Measurements from ENCODE around the gene CACNA1A. TPM values are rescaled to one million over a fixed set of nuclear protein-coding genes. Genes with fewer than 3 reads are reported as not detected.

CACNA1A gene
- total and polyA plus RNA-seq, 2 of the 13 experiments (the other 11 are each of a cell fraction or from before 2014, with no cell fraction given) = not detected

DNA sequence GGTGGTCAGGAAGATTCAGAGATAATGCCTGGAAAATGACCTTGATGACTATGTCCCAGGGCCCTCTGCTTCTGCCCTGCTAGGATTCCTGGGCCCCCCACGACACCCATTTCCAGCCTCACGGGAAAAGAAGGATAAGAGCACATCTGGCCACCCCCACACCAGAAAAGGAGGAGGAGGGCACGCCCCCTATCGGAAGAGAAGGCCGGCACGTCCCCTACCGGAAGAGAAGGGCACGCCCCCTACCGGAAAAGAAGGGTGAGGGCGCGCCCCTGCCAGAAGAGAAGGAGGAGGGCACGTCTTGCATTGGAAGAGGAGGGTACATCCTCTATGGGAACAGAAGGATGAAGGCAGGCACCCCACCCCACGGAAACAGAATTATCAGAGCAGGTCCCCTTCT is 271.8 kb downstream of the CACNA1A start (continued):
- no peak for TF ChIP-seq ZNF720 (CRISPR knock-in tag; IDR thresholded peaks at IDR 0.05)
- no peak for TF ChIP-seq ZNF354B (CRISPR knock-in tag; IDR thresholded peaks at IDR 0.05)
- no peak for TF ChIP-seq ZNF124 (CRISPR knock-in tag; IDR thresholded peaks at IDR 0.05)
- no peak for TF ChIP-seq ZNF224 (CRISPR knock-in tag; IDR thresholded peaks at IDR 0.05)
- TF ChIP-seq ISX (CRISPR knock-in tag; conservative IDR thresholded peaks at IDR 0.05) = no peak
- TF ChIP-seq, protein P1, sequence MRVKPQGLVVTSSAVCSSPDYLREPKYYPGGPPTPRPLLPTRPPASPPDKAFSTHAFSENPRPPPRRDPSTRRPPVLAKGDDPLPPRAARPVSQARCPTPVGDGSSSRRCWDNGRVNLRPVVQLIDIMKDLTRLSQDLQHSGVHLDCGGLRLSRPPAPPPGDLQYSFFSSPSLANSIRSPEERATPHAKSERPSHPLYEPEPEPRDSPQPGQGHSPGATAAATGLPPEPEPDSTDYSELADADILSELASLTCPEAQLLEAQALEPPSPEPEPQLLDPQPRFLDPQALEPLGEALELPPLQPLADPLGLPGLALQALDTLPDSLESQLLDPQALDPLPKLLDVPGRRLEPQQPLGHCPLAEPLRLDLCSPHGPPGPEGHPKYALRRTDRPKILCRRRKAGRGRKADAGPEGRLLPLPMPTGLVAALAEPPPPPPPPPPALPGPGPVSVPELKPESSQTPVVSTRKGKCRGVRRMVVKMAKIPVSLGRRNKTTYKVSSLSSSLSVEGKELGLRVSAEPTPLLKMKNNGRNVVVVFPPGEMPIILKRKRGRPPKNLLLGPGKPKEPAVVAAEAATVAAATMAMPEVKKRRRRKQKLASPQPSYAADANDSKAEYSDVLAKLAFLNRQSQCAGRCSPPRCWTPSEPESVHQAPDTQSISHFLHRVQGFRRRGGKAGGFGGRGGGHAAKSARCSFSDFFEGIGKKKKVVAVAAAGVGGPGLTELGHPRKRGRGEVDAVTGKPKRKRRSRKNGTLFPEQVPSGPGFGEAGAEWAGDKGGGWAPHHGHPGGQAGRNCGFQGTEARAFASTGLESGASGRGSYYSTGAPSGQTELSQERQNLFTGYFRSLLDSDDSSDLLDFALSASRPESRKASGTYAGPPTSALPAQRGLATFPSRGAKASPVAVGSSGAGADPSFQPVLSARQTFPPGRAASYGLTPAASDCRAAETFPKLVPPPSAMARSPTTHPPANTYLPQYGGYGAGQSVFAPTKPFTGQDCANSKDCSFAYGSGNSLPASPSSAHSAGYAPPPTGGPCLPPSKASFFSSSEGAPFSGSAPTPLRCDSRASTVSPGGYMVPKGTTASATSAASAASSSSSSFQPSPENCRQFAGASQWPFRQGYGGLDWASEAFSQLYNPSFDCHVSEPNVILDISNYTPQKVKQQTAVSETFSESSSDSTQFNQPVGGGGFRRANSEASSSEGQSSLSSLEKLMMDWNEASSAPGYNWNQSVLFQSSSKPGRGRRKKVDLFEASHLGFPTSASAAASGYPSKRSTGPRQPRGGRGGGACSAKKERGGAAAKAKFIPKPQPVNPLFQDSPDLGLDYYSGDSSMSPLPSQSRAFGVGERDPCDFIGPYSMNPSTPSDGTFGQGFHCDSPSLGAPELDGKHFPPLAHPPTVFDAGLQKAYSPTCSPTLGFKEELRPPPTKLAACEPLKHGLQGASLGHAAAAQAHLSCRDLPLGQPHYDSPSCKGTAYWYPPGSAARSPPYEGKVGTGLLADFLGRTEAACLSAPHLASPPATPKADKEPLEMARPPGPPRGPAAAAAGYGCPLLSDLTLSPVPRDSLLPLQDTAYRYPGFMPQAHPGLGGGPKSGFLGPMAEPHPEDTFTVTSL (CRISPR knock-in tag; IDR thresholded peaks at IDR 0.05; ENCODE audit: borderline replicate concordance) = no peak
- no peak for TF ChIP-seq ZNF737 (CRISPR knock-in tag; IDR thresholded peaks at IDR 0.05; ENCODE audit: borderline replicate concordance)
- TF ChIP-seq, protein P2, sequence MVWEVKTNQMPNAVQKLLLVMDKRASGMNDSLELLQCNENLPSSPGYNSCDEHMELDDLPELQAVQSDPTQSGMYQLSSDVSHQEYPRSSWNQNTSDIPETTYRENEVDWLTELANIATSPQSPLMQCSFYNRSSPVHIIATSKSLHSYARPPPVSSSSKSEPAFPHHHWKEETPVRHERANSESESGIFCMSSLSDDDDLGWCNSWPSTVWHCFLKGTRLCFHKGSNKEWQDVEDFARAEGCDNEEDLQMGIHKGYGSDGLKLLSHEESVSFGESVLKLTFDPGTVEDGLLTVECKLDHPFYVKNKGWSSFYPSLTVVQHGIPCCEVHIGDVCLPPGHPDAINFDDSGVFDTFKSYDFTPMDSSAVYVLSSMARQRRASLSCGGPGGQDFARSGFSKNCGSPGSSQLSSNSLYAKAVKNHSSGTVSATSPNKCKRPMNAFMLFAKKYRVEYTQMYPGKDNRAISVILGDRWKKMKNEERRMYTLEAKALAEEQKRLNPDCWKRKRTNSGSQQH (CRISPR knock-in tag; IDR thresholded peaks at IDR 0.05; ENCODE audit: low read depth) = no peak
- TF ChIP-seq ZNF335 (CRISPR knock-in tag; IDR thresholded peaks at IDR 0.05) = no peak
- TF ChIP-seq ZNF121 (CRISPR knock-in tag; IDR thresholded peaks at IDR 0.05) = no peak
- TF ChIP-seq ZSCAN12 (CRISPR knock-in tag; IDR thresholded peaks at IDR 0.05) = no peak
- no peak for TF ChIP-seq BCL6 (CRISPR knock-in tag; IDR thresholded peaks at IDR 0.05)
- no peak for TF ChIP-seq KMT2B (CRISPR knock-in tag; IDR thresholded peaks at IDR 0.05)
- TF ChIP-seq ZNF484 (CRISPR knock-in tag; IDR thresholded peaks at IDR 0.05; ENCODE audit: borderline replicate concordance, low read depth) = no peak
- TF ChIP-seq, protein P3, sequence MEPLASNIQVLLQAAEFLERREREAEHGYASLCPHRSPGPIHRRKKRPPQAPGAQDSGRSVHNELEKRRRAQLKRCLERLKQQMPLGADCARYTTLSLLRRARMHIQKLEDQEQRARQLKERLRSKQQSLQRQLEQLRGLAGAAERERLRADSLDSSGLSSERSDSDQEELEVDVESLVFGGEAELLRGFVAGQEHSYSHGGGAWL (CRISPR knock-in tag; IDR thresholded peaks at IDR 0.05) = no peak
- no peak for TF ChIP-seq ZNF777 (CRISPR knock-in tag; IDR thresholded peaks at IDR 0.05)
- no peak for TF ChIP-seq ZNF367 (CRISPR knock-in tag; IDR thresholded peaks at IDR 0.05; ENCODE audit: borderline replicate concordance)
- no peak for TF ChIP-seq KLF6 (CRISPR knock-in tag; IDR thresholded peaks at IDR 0.05)
- TF ChIP-seq, protein P4, sequence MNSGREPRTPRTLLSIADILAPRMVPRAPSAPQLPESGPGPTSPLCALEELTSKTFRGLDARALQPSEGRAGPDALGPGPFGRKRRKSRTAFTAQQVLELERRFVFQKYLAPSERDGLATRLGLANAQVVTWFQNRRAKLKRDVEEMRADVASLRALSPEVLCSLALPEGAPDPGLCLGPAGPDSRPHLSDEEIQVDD (CRISPR knock-in tag; IDR thresholded peaks at IDR 0.05; ENCODE audit: borderline replicate concordance) = no peak
- TF ChIP-seq, protein P5, sequence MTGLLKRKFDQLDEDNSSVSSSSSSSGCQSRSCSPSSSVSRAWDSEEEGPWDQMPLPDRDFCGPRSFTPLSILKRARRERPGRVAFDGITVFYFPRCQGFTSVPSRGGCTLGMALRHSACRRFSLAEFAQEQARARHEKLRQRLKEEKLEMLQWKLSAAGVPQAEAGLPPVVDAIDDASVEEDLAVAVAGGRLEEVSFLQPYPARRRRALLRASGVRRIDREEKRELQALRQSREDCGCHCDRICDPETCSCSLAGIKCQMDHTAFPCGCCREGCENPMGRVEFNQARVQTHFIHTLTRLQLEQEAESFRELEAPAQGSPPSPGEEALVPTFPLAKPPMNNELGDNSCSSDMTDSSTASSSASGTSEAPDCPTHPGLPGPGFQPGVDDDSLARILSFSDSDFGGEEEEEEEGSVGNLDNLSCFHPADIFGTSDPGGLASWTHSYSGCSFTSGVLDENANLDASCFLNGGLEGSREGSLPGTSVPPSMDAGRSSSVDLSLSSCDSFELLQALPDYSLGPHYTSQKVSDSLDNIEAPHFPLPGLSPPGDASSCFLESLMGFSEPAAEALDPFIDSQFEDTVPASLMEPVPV (CRISPR knock-in tag; IDR thresholded peaks at IDR 0.05) = no peak
- no peak for TF ChIP-seq TEAD3 (CRISPR knock-in tag; optimal IDR thresholded peaks at IDR 0.05; ENCODE audit: borderline replicate concordance)
- no peak for TF ChIP-seq SSRP1 (CRISPR knock-in tag; IDR thresholded peaks at IDR 0.05)
- TF ChIP-seq SALL2 (CRISPR knock-in tag; IDR thresholded peaks at IDR 0.05) = 0 out of 2 replicates have a peak, but pooled peaks have one; percentile 40
- TF ChIP-seq FLYWCH1 (CRISPR knock-in tag; IDR thresholded peaks at IDR 0.05) = no peak

All from HepG2 (cell line).